Measurements from ENCODE around the gene ATF5.

Gene ATF5

GRCh38 chr19:49977076-49977475, 48.1 kb downstream of the ATF5 start:
- no peak for DNase-seq

- DNase-seq = peak in 1 of 3 experiments; percentile 35
Measured at GRCh38 chr19:49977881-49978280, 48.9 kb downstream of the ATF5 start.

GRCh38 chr19:49978324-49978723, 49.3 kb downstream of the ATF5 start:
- DNase-seq = no peak

GRCh38 chr19:49981603-49982593, 52.9 kb downstream of the ATF5 start:
- no peak for DNase-seq
